Vagina (tissue), 2 donors: ENCODE data around the gene COL9A3. TPM values are rescaled to one million over a fixed set of nuclear protein-coding genes. Genes with fewer than 3 reads are reported as not detected.

ENCODE experiments used
- DNase-seq, 2 donors: peaks; one replicate each; pipeline ENCODE4 v3.0.0-alpha.2; 2017; ENCODE audit errors: extremely low spot score in 2 of 2
- H3K27ac ChIP-seq: fragments of 200-600 bp; sonication (generic); one replicate; pipeline ENCODE4 v1.5.1; 2019
- H3K27me3 ChIP-seq: fragments of 200-600 bp; sonication (generic); one replicate; pipeline ENCODE4 v1.5.1; 2019
- H3K36me3 ChIP-seq, 2 donors: fragments of 200-600 bp; sonication (generic); one replicate each; pipeline ENCODE4 v1.5.1; 2017 to 2019
- H3K4me1 ChIP-seq: fragments of 200-600 bp; sonication (generic); one replicate; pipeline ENCODE4 v1.5.1; 2019
- H3K4me3 ChIP-seq, 2 donors: fragments of 200-600 bp; sonication (generic); 1 replicate in 1 of 2; 2 replicates in 1 of 2; pipeline ENCODE4 v1.5.1; 2016 to 2019
- H3K9me3 ChIP-seq: fragments of 200-600 bp; sonication (generic); one replicate; pipeline ENCODE4 v1.5.1; 2019
- CTCF ChIP-seq, 3 experiments: fragments of 450-650 bp in 2 of 3; fragments of 200-600 bp in 1 of 3; sonication (generic) in 1 of 3; IDR thresholded peaks; one replicate each; pipeline ENCODE4 v1.5.1; 2017 to 2019; ENCODE audit warnings: antibody characterized with exemption in 3 of 3, mild to moderate bottlenecking in 2 of 3, moderate library complexity in 2 of 3
- POLR2A ChIP-seq, 2 donors: fragments of 450-650 bp; IDR thresholded peaks; one replicate each; pipeline ENCODE4 v1.6.1; 2017; ENCODE audit warnings: antibody characterized with exemption in 2 of 2, mild to moderate bottlenecking in 2 of 2, moderate library complexity in 2 of 2
- POLR2AphosphoS5 ChIP-seq, 2 donors: sonication (generic); formaldehyde crosslinking; IDR thresholded peaks; one replicate each; pipeline ENCODE4 v1.9.0; 2017; ENCODE audit warnings: antibody characterized with exemption in 2 of 2, mild to moderate bottlenecking in 2 of 2, low read depth in 1 of 2; ENCODE audit not compliant: insufficient read depth in 1 of 2
- intact Hi-C: fragments of 100-400 bp; cut with DNase I; formaldehyde crosslinking; loops from one replicate; pipeline ENCODE4 v1.15.1; 2023
- total RNA-seq: library from RNA; depleted of rRNA; stranded (reverse); fragments of >200 nt; gene quantifications from one replicate; pipeline ENCODE4 v1.2.3, GENCODE V29; 2016

Gene COL9A3
- total RNA-seq, 1 donor from 2014 or later = 1.2 TPM

- TF ChIP-seq POLR2A (IDR thresholded peaks at IDR 0.05) = no peak
- TF ChIP-seq POLR2AphosphoS5 (IDR thresholded peaks at IDR 0.05; ENCODE audit: insufficient read depth in 1 of 2, low read depth in 1 of 2) = no peak
- no peak for TF ChIP-seq CTCF (IDR thresholded peaks at IDR 0.05)
- no peaks in the 10 kb centered on the region for H3K9me3 ChIP-seq
- no peak overlapping the region for H3K4me3 ChIP-seq
- intact Hi-C loops = no loop called here
- no peaks in the 10 kb centered on the region for H3K27me3 ChIP-seq
- no peak for DNase-seq
- no peak overlapping the region for H3K27ac ChIP-seq
- H3K4me1 ChIP-seq = peaks cover 26% of the 10 kb centered on the region
- H3K36me3 ChIP-seq = no peaks in the 10 kb centered on the region
Measured at GRCh38 chr20:62832951-62833391, 16.1 kb downstream of the COL9A3 start.

GRCh38 chr20:62834967-62835730 lies 18.3 kb downstream of the COL9A3 start:
- H3K4me1 ChIP-seq = peaks cover 26% of the 10 kb centered on the region
- intact Hi-C loops = no loop called here
- no peak for DNase-seq

GRCh38 chr20:62835931-62836861 lies 19.3 kb downstream of the COL9A3 start:
- no peaks in the 10 kb centered on the region for H3K36me3 ChIP-seq
- intact Hi-C loops = no loop called here
- H3K4me3 ChIP-seq = no peak overlapping the region
- DNase-seq = no peak
- H3K27me3 ChIP-seq = no peaks in the 10 kb centered on the region
- peaks cover 22% of the 10 kb centered on the region for H3K4me1 ChIP-seq
- no peak overlapping the region for H3K27ac ChIP-seq
- TF ChIP-seq CTCF (IDR thresholded peaks at IDR 0.05) (no peak), POLR2AphosphoS5 (IDR thresholded peaks at IDR 0.05; ENCODE audit: insufficient read depth in 1 of 2, low read depth in 1 of 2) (no peak), POLR2A (IDR thresholded peaks at IDR 0.05) (no peak)
- no peaks in the 10 kb centered on the region for H3K9me3 ChIP-seq

More at GRCh38 chr20:62834967-62835730, 18.3 kb downstream of the COL9A3 start:
- Histone ChIP-seq H3K4me3 (no peak overlapping the region), H3K9me3 (no peaks in the 10 kb centered on the region), H3K27me3 (no peaks in the 10 kb centered on the region), H3K36me3 (no peaks in the 10 kb centered on the region), H3K27ac (no peak overlapping the region)
- no peak for TF ChIP-seq CTCF (IDR thresholded peaks at IDR 0.05)
- TF ChIP-seq POLR2AphosphoS5 (IDR thresholded peaks at IDR 0.05; ENCODE audit: insufficient read depth in 1 of 2, low read depth in 1 of 2) = no peak
- no peak for TF ChIP-seq POLR2A (IDR thresholded peaks at IDR 0.05)

GRCh38 chr20:62836967-62837490 lies 20.2 kb downstream of the COL9A3 start:
- no peaks in the 10 kb centered on the region for H3K36me3 ChIP-seq
- no peaks in the 10 kb centered on the region for H3K9me3 ChIP-seq
- DNase-seq = no peak
- H3K27ac ChIP-seq = no peak overlapping the region
- intact Hi-C loops = no loop called here
- H3K4me1 ChIP-seq = peaks cover 13% of the 10 kb centered on the region
- H3K27me3 ChIP-seq = no peaks in the 10 kb centered on the region
- no peak for TF ChIP-seq POLR2AphosphoS5 (IDR thresholded peaks at IDR 0.05; ENCODE audit: insufficient read depth in 1 of 2, low read depth in 1 of 2)
- no peak for TF ChIP-seq CTCF (IDR thresholded peaks at IDR 0.05)
- no peak for TF ChIP-seq POLR2A (IDR thresholded peaks at IDR 0.05)
- no peak overlapping the region for H3K4me3 ChIP-seq
